HG03442 (cell line): ENCODE measurements around the gene HIGD1B.

ENCODE experiments used
- ATAC-seq: cut with Tn5 transposase; IDR thresholded peaks from one replicate; pipeline ENCODE4 v1.9.1; 2021; ENCODE audit warnings: mild to moderate bottlenecking, moderate library complexity; ENCODE audit not compliant: unreplicated experiment

The HIGD1B gene

GRCh38 chr17:44832805-44833204, 14.9 kb upstream of the HIGD1B start:
- no peak for ATAC-seq

DNA sequence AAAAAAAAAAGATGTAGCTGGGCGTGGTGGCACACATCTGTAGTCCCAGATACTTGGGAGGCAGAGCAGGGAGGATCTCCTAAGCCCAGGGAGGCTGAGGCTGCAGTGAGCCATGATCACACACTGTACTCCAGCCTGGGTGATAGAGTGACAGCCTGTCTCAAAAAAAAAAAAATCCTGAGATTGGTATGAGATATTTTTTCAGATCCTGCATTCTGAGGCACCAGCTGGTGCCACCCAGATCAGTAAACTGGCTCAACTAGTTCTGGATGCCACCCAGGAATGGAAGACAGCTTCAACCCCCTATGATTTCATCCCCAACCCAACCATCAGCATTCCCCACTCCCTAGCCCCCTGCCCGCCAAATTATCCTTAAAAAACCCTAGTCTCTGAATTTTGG, 10.5 kb upstream of the HIGD1B start:
- no peak for ATAC-seq

DNA sequence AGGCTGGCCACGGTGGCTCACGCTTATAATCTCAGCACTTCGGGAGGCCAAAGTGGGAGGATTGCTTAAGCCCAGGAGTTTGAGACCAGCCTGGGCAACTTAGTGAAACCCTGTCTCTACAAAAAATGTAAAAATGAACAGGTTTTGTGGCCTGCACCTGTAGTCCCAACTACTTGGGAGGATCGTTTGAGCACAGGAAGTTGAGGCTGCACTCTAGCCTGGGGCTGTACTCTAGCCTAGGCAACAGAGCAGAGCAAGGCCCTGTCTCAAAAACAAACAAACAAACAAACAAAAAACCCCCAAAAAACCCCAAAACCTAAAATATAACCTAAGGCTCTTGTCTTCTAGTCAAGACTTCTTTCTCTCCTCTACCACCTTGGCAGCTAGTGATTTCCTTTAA, 7.4 kb upstream of the HIGD1B start:
- ATAC-seq: no peak

DNA sequence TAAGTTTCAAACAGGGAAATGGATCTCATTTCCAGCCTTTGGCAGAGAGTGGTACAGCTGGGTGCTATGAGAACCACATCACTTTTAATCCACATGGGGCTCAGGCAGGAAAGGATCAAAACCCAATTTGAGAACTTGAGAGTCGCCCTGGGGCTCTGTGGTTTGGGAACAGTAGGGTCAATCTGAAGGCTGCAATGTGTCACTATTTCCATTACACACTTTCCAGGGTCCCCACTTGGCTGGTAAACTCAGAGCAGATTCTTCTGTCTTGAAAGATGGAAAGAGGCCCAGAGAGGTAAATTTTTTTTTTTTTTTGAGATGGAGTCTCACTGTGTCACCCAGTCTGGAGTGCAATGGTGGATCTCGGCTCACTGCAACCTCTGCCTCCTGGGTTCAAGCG, 6.7 kb upstream of the HIGD1B start:
- ATAC-seq: no peak

DNA sequence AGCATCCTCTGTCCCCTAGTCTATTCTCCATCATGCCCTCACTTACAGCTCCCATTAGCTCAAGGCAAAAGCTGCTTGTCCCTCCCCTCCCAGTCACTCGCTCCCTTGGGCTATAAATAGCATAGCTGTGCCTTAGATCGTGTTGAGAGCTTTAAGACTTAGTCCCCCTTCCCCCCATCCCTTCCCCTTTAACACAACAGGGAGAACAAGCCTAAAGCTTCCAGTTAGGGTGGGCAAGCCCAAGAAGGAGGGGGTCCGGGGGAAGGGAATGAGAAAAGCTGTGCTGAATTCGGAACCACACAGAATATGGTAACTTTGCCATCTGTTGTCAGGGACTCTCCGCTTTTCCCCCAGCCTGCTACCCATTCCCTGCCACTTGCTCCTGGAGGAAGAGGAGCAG, 4.9 kb upstream of the HIGD1B start:
- no peak for ATAC-seq

DNA sequence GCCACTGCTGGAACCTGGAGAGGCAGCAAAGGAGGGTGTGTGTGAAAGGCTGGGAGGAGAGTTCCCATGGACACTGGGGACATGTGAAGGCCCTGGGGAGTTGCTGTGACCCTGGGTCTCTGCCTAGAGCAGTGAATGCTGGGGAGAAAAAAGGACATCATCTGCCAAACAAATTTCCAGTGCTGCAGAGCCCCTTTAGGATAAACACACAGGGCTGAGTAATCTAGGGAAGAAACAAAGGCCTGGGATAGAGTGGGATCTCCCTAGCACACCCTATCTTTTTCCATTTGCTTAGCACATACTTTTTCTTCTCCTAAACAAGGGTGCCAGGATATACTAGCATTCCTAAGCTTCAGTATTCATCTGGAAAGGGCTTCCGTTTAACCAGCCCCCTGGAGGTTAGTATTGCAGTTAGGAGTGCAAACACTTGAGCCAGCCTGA, 3.3 kb upstream of the HIGD1B start:
- no peak for ATAC-seq

- ATAC-seq: no peak
Measured at GRCh38 chr17:44846206-44846605, 1.5 kb upstream of the HIGD1B start.

DNA sequence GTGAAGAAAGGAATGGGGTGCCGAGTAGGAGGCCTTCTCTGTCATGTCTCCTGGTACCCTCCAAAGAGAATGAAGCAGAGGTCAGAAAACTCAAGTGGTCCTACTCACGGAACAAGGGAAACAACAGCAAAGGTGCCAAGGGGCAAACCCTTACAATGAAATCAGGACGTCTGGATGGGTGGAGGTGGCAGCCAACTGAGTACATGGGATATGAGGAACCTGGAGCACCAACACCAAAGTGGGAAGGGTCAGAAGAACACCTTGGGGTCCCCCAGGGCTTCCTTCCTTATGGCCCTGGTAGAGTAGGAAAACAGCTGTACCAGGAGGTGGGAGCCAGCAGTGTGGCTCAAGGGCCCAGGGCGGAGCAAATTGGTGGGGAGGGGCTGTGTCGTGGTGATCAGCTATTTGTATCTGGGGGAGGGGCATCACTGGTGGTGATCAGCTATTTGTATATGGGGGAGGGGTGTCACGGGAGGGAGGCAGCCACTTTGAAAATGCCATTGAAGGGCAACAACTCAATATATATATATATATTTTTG, 643 bp downstream of the HIGD1B start:
- ATAC-seq: no peak

GRCh38 chr17:44848961-44849489, 1.3 kb downstream of the HIGD1B start:
- no peak for ATAC-seq

- ATAC-seq: no peak
Measured at GRCh38 chr17:44850025-44850424, 2.3 kb downstream of the HIGD1B start.

DNA sequence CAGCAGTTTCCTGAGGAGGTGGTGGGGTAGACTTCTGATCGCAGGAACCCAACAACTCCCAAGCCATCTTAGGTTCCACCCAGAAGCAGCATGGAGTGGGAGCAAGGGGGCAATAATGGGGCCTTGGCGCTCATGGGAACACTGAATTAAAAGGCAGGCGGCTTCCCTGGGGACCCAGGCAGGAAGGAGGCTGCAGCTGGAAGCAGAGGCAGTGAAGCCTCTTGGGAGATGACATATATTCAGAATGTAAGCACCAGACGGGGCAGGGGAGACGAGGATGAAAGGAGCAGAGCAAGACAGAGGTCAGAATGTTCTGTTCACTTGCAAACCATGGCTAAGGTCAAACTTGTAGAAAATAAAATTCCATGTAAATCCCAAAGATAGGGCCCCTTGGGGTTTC, 2.9 kb downstream of the HIGD1B start:
- no peak for ATAC-seq

DNA sequence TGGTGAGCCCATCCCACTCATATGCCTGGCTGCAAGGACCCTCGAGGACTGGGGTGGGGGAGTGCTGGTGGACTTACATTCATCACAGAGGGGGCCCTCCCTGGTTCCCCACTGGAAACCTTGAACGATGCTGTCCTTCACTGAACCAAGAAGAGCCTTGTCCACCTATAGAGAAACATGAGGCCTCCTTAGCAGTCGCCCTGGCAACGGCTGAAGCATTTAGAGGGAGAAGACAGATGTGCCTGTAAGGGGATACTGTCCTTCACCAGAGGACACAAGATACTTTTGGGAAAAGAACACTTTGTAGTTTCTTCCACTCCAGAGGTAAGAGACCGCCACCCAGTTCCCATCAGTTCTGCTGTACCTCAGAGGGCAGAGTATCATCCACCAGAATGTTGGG, 6.5 kb downstream of the HIGD1B start:
- ATAC-seq: no peak

GRCh38 chr17:44859701-44860100, 12.0 kb downstream of the HIGD1B start:
- ATAC-seq: no peak

DNA sequence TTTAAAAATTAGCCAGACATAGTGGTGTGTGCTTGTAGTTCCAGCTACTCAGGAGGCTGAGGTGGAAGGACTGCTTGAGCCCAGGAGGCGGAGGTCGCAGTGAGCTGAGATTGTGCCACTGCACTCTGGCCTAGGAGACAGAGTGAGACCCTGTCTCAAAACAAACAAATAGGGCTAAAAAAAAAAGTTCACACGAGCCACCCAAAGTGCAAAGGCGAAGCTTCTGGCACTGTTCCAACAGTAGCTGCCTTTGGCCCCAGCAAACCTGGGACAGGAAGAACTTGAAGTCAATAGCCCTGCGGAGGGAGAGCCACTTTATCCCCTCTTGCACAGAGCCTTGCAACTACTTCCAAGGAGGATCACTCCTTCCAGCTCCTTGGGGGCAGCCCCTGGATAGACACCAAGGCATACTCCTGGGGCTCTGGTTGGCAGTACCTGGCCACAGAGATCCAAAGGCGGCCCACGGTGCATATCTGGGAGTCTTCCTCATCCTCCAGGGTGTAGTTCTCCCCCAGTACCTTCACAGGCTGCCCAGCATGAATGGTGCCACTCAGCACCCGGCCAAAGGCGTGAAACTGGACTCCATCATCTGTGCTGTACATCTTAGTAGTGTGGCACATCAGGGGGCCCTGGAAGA, 14.7 kb downstream of the HIGD1B start:
- ATAC-seq: no peak

GRCh38 chr17:44863061-44863918, 15.6 kb downstream of the HIGD1B start:
- no peak for ATAC-seq

DNA sequence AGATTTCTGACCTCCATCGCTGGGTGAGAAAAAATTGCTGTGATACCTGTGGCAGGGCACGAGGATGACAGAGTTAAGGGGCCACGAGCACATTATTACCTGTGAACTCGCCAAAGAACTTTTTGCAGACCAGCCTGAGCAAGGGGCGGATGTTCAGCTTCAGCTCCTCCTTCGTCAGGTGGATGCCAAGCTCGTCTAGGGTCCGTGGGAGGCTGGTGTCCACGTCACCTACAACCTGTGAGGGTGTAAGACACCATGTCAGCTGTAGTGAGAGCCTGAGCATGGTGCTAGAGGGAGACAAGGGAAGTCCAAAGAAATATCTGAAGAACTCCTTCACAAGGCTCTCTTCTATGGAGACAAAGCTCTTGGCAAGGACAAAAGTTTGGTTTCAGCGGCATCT, 17.1 kb downstream of the HIGD1B start:
- ATAC-seq: no peak

DNA sequence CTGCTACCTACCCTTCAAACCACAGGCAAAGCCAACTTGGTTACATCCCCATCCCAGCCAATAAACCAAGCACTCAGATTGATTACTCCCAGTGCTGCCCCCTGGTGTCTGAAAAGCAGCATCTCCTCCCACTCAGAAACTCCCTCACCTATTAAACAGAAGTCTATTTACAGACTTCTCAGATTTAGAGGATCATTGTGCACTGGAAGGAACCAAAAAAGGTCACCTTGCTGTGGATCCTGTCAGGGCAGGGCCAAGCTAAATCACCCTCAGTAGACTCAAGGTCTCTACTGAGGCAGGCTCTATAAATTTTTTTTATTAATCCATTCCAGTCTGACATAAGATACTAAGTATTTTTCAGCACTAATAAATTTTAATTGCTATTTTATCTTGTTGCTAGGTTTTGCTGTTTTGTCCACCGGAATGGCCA, 17.6 kb downstream of the HIGD1B start:
- no peak for ATAC-seq

DNA sequence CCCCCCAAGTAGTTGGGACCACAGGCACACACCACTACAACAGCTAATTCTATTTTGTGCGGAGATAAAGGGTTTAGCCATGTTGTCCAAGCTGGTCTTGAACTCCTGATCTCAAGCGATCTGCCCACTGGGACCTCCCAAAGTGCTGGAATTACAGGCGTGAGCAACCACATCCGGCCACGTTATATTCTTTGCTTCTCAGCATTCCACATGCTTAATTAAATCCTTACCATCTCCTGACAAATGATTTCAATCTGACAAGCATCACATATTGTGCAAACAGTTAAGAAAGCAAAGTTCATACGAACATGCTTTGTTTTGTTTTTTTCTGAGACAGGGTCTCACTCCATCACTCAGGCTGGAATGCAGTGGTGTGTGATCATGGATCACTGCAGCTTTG, 18.2 kb downstream of the HIGD1B start:
- no peak for ATAC-seq

DNA sequence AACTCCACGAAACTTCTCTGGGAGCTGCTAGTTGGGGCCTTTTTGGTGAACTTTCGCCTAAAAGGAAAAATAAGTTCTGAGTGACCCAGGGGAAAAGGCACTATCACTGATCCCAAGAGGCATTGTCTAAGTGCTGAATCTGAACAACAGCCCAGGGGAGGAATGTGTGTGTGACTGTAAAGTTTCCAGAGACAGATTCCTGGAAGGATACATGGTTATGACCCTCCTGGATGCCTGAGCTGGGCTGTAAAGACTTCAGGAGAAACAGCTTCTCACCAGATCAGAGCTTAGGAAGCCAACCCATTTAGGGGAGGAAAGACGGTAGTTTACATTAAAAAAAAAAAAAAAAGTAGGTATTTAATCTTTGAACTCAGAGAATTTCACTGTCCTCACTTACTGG, 20.2 kb downstream of the HIGD1B start:
- ATAC-seq: no peak

GRCh38 chr17:44871556-44871955, 23.9 kb downstream of the HIGD1B start:
- no peak for ATAC-seq

GRCh38 chr17:44872131-44872768, 24.6 kb downstream of the HIGD1B start:
- no peak for ATAC-seq
